PC-9 (cell line): ENCODE data around the gene CXXC5. TPM values are rescaled to one million over a fixed set of nuclear protein-coding genes. Genes with fewer than 3 reads are reported as not detected.

ENCODE experiments used
- BruUV-seq: library from RNA; stranded (reverse); fragments of 400-500 nt; replicated peaks from 2 replicates; lab custom pipeline; 2021; lab: Mats Ljungman, UMichigan
- CTCF ChIA-PET: fragments of 300-600 bp; sonication (Branson Sonifier 250); formaldehyde crosslinking; loops from one replicate; lab custom pipeline; 2022; ENCODE audit warnings: antibody characterized with exemption; lab: Charles Lee
- POLR2A ChIA-PET: fragments of 300-600 bp; sonication (Branson Sonifier 250); formaldehyde crosslinking; loops from one replicate; lab custom pipeline; 2022; ENCODE audit warnings: antibody characterized with exemption; ENCODE audit not compliant: unreplicated experiment; lab: Charles Lee
- DNase-seq, 2 experiments: peaks; one replicate each; pipeline versions ENCODE4 v3.0.0 to v3.0.0-alpha.2; 2015 to 2022; ENCODE audit warnings: mixed read lengths in 1 of 2
- H2AFZ ChIP-seq: fragments of 200-600 bp; sonication (generic); 2 replicates; pipeline ENCODE4 v1.8.1; 2017; ENCODE audit warnings: antibody characterized with exemption
- H3F3A ChIP-seq: fragments of 200-600 bp; sonication (generic); 2 replicates; pipeline ENCODE4 v1.8.1; 2017; ENCODE audit warnings: antibody characterized with exemption, mild to moderate bottlenecking, low read depth; ENCODE audit not compliant: insufficient read depth
- H3K27ac ChIP-seq: fragments of 200-600 bp; sonication (generic); 2 replicates; pipeline ENCODE4 v1.6.1; 2016; ENCODE audit warnings: mixed run types
- H3K27me3 ChIP-seq: fragments of 200-600 bp; sonication (generic); 2 replicates; pipeline ENCODE4 v1.6.1; 2016; ENCODE audit warnings: low read depth, mixed run types; ENCODE audit not compliant: insufficient read depth
- H3K36me3 ChIP-seq: fragments of 200-600 bp; sonication (generic); 2 replicates; pipeline ENCODE4 v1.6.1; 2016; ENCODE audit warnings: low read depth, mixed run types
- H3K4me1 ChIP-seq: fragments of 200-600 bp; sonication (generic); replicated peaks from 2 replicates; pipeline ENCODE4 v1.6.1; 2016; ENCODE audit warnings: mixed run types; ENCODE audit not compliant: insufficient read depth
- H3K4me2 ChIP-seq: fragments of 200-600 bp; sonication (generic); 2 replicates; pipeline ENCODE4 v1.6.1; 2017; ENCODE audit warnings: mixed run types
- H3K4me3 ChIP-seq: fragments of 200-600 bp; sonication (generic); 2 replicates; pipeline ENCODE4 v1.6.1; 2016; ENCODE audit warnings: mixed run types
- H3K79me2 ChIP-seq: fragments of 200-600 bp; sonication (generic); 2 replicates; pipeline ENCODE4 v1.6.1; 2017; ENCODE audit warnings: low read depth, mixed run types
- H3K9me2 ChIP-seq: fragments of 200-600 bp; sonication (generic); 2 replicates; pipeline ENCODE4 v1.8.1; 2017; ENCODE audit warnings: mild to moderate bottlenecking; ENCODE audit not compliant: insufficient read depth
- H3K9me3 ChIP-seq: fragments of 200-600 bp; sonication (generic); 2 replicates; pipeline ENCODE4 v1.8.1; 2016; ENCODE audit warnings: low read depth; ENCODE audit not compliant: insufficient read depth
- H4K20me1 ChIP-seq: fragments of 200-600 bp; sonication (generic); 2 replicates; pipeline ENCODE4 v1.8.1; 2017; ENCODE audit not compliant: insufficient read depth
- EZH2 ChIP-seq: fragments of 200-600 bp; sonication (generic); IDR thresholded peaks from 2 replicates; pipeline ENCODE4 v1.8.0; 2017; ENCODE audit warnings: antibody characterized with exemption, low read depth
- intact Hi-C: fragments of 100-400 bp; cut with micrococcal nuclease; formaldehyde crosslinking; loops from one replicate; pipeline ENCODE4 v1.10.0; 2022; ENCODE audit not compliant: unreplicated experiment
- total RNA-seq: library from RNA; stranded (reverse); gene quantifications from 2 replicates; pipeline ENCODE4 v1.2.3, GENCODE V29; 2021
- TF ChIP-seq, protein P1 (sequence below): fragments of 200-600 bp; sonication (generic); conservative IDR thresholded peaks from 2 replicates; pipeline ENCODE4 v1.6.1; 2017; ENCODE audit warnings: mixed run types, antibody characterized with exemption, mild to moderate bottlenecking, moderate library complexity

CXXC5 gene
- total RNA-seq, 1 experiment from 2014 or later, result 59.9 TPM

DNA sequence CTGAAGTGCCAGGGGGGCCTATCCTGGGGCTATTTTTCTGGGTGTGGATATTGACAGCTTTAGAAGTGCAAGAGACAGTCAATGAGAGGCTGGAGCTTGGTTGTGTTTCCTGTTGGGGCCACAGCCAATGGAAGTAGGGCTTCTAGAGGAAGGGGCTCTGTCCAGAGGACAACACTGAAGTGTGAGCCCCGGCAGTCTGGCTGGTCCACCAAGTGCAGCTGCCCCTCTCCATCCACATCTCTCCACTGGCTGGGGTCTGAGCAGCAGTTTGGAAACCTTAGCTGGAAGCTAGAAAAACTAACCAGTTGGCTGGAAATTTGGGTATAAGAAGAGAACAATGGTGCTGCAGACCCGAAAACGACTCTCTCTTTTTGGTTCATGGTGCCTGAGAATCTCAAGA lies 83.1 kb downstream of the CXXC5 start:
- no peak overlapping the region for H2AFZ ChIP-seq
- intact Hi-C loops, result no loop called here
- no peaks in the 10 kb centered on the region for H3K79me2 ChIP-seq
- no peaks in the 10 kb centered on the region for H3K4me1 ChIP-seq
- H3K36me3 ChIP-seq, result no peaks in the 10 kb centered on the region
- ChIA-PET POLR2A (no interaction called here), CTCF (interaction anchor here (0.7 kb wide), 1 partner anchor 77 kb away, joined by 3 read pairs; no protein-coding TSS in a partner anchor)
- DNase-seq, result peak in 1 of 2 experiments; percentile 17
- no TSS peak for BruUV-seq
- no peak overlapping the region for H3K4me2 ChIP-seq
- H4K20me1 ChIP-seq, result no peaks in the 10 kb centered on the region
- H3F3A ChIP-seq, result no peaks in the 10 kb centered on the region; the same call in 1 of the 2 replicates
- H3K27me3 ChIP-seq, result no peaks in the 10 kb centered on the region
- H3K9me2 ChIP-seq, result no peaks in the 10 kb centered on the region
- H3K9me3 ChIP-seq, result no peaks in the 10 kb centered on the region
- no peak overlapping the region for H3K4me3 ChIP-seq
- no peak overlapping the region for H3K27ac ChIP-seq
- TF ChIP-seq, protein P1, sequence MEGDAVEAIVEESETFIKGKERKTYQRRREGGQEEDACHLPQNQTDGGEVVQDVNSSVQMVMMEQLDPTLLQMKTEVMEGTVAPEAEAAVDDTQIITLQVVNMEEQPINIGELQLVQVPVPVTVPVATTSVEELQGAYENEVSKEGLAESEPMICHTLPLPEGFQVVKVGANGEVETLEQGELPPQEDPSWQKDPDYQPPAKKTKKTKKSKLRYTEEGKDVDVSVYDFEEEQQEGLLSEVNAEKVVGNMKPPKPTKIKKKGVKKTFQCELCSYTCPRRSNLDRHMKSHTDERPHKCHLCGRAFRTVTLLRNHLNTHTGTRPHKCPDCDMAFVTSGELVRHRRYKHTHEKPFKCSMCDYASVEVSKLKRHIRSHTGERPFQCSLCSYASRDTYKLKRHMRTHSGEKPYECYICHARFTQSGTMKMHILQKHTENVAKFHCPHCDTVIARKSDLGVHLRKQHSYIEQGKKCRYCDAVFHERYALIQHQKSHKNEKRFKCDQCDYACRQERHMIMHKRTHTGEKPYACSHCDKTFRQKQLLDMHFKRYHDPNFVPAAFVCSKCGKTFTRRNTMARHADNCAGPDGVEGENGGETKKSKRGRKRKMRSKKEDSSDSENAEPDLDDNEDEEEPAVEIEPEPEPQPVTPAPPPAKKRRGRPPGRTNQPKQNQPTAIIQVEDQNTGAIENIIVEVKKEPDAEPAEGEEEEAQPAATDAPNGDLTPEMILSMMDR, result no peak
- TF ChIP-seq EZH2, result no peak

DNA sequence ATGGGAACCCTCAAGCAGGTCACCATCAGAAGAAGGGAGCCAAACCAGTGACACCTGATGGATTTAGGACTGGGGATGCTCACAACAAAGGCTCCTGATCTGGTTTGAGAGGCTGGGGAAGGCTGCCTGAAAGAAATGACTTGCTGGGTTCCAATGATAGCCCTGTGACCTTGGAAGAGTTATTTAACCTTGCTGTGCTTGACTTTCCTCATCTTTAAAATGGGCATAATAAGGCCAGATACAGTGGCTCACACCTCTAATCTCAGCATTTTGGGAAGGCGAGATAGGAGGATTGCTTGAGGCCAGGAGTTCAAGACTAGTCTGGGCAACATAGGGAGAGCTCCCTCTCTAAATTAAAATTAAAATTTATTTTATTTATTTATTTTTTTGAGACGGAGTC lies 83.9 kb downstream of the CXXC5 start:
- no peak overlapping the region for H3K27ac ChIP-seq
- no peaks in the 10 kb centered on the region for H3K4me1 ChIP-seq
- no peak overlapping the region for H2AFZ ChIP-seq
- H3K4me2 ChIP-seq, result no peak overlapping the region
- intact Hi-C loops, result no loop called here
- no peak for DNase-seq
- no peaks in the 10 kb centered on the region for H3K27me3 ChIP-seq
- ChIA-PET CTCF (no interaction called here), POLR2A (no interaction called here)
- H3K9me3 ChIP-seq, result no peaks in the 10 kb centered on the region
- H4K20me1 ChIP-seq, result no peaks in the 10 kb centered on the region
- no peaks in the 10 kb centered on the region for H3K36me3 ChIP-seq
- H3K4me3 ChIP-seq, result no peak overlapping the region
- H3F3A ChIP-seq, result no peaks in the 10 kb centered on the region; the same call in 1 of the 2 replicates
- no TSS peak for BruUV-seq
- H3K9me2 ChIP-seq, result no peaks in the 10 kb centered on the region
- H3K79me2 ChIP-seq, result no peaks in the 10 kb centered on the region
- TF ChIP-seq, protein P1, result no peak
- no peak for TF ChIP-seq EZH2

DNA sequence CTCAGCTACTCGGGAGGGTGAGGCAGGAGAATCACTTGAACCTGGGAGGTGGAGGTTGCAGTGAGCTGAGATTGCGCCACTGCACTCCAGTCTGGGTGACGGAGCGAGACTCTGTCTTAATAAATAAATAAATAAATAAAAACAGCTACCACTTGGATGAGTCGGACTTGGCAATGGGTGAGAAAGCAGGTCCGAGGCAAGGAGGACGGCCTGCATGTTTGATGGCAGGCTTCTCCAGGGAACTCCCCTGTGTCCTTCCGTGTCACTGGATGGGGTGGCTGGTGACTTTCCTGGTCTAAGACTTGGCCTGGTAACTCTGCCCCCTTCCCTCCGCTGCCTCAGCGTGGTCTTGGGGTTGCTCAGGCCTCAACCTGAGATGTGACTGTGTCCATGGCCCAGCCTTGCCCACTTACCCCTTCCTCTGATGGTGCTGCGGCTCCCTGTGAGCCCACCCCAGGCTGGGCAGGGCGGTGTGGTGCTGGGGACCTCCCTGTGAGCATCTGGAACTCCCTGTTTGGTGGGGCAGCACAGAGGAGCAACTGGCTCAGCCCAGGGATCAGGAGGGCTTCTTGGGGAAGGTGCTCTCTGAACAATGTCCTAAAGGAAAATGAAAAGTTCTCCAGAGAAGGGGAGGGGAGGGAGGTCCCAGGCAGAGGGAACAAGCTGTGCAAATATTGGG lies 85.0 kb downstream of the CXXC5 start:
- intact Hi-C loops, result no loop called here
- Histone ChIP-seq H3K9me3 (no peaks in the 10 kb centered on the region), H3K4me3 (no peak overlapping the region), H3K36me3 (no peaks in the 10 kb centered on the region), H2AFZ (no peak overlapping the region), H3K9me2 (no peaks in the 10 kb centered on the region), H3K4me1 (no peaks in the 10 kb centered on the region), H4K20me1 (no peaks in the 10 kb centered on the region), H3K79me2 (no peaks in the 10 kb centered on the region), H3K27me3 (no peaks in the 10 kb centered on the region), H3K27ac (no peak overlapping the region), H3K4me2 (no peak overlapping the region), H3F3A (no peaks in the 10 kb centered on the region; the same call in 1 of the 2 replicates)
- ChIA-PET CTCF (no interaction called here), POLR2A (no interaction called here)
- TF ChIP-seq EZH2, result no peak
- TF ChIP-seq, protein P1, result no peak
- DNase-seq, result peak in 1 of 2 experiments; percentile 25
- no TSS peak for BruUV-seq

Other genes with a start within 250 kb of the CXXC5 start
- gene SPATA24, start 244.3 kb upstream of the CXXC5 start, total RNA-seq, result 6.5 and 9.6 TPM in 2 replicates
- gene DNAJC18, start 208.8 kb upstream of the CXXC5 start, total RNA-seq, result 8.9 and 9.3 TPM in 2 replicates
- gene ECSCR, start 185.6 kb upstream of the CXXC5 start, total RNA-seq, result not detected in 2 replicates
- not detected in 2 replicates for gene SMIM33, start 177.3 kb upstream of the CXXC5 start, total RNA-seq
- 27.4 and 27.6 TPM in 2 replicates for gene STING1, start 165.6 kb upstream of the CXXC5 start, total RNA-seq
- gene UBE2D2, start 87.0 kb upstream of the CXXC5 start, total RNA-seq, result 86.2 and 115 TPM in 2 replicates
- gene PSD2, start 147.5 kb downstream of the CXXC5 start, total RNA-seq, result 0.07 and 0.08 TPM in 2 replicates